ENCODE measurements around the gene ARFRP1.
A peak's percentile ranks its signal among the peaks of the same experiment; 100 is the strongest.

The ARFRP1 gene

GRCh38 chr20:63702751-63703470 lies 4.9 kb downstream of the ARFRP1 start:
- no peak for DNase-seq

- no peak for DNase-seq
These were observed 5.6 kb downstream of the ARFRP1 start for GRCh38 chr20:63702036-63702665.

GRCh38 chr20:63701329-63702035 lies 6.3 kb downstream of the ARFRP1 start:
- no peak for DNase-seq

- DNase-seq: no peak
These were observed 6.8 kb downstream of the ARFRP1 start for GRCh38 chr20:63701051-63701328.

GRCh38 chr20:63700199-63701050 lies 7.4 kb downstream of the ARFRP1 start:
- DNase-seq: no peak

- DNase-seq: no peak
These were observed 8.1 kb downstream of the ARFRP1 start for GRCh38 chr20:63699466-63700198.

- DNase-seq: peak in 5 of 56 donors; percentile 12 to 52 (median 32)
These were observed 8.9 kb downstream of the ARFRP1 start for GRCh38 chr20:63698739-63699465.

GRCh38 chr20:63697868-63698545 lies 9.8 kb downstream of the ARFRP1 start:
- no peak for DNase-seq

- DNase-seq: no peak
These were observed 10.4 kb downstream of the ARFRP1 start for GRCh38 chr20:63697357-63697867.

GRCh38 chr20:63696628-63697356 lies 11.0 kb downstream of the ARFRP1 start, which contains the start of gene TNFRSF6B:
Gene TNFRSF6B, plus strand, starts transcription at chr20:63696652. Its CDS starts 116 bp downstream, at chr20:63696768.
- DNase-seq: no peak

- no peak for DNase-seq
These were observed 11.5 kb downstream of the ARFRP1 start for GRCh38 chr20:63696306-63696627.

GRCh38 chr20:63695424-63696305 lies 12.1 kb downstream of the ARFRP1 start:
- no peak for DNase-seq

- no peak for DNase-seq
These were observed 13.0 kb downstream of the ARFRP1 start for GRCh38 chr20:63694584-63695423.

GRCh38 chr20:63693733-63694583 lies 13.8 kb downstream of the ARFRP1 start:
- no peak for DNase-seq

- DNase-seq: peak in 2 of 56 donors; percentile 13 to 36
These were observed 14.6 kb downstream of the ARFRP1 start for GRCh38 chr20:63693083-63693732.

All from nucleus accumbens (tissue), 56 donors.